Peyer's patch (tissue), 4 donors: Measurements from ENCODE around the gene SH3PXD2B.

Experiments
- POLR2A ChIP-seq, 2 donors: fragments of 450-650 bp; IDR thresholded peaks; one replicate each; pipeline ENCODE4 v1.5.1; 2017; ENCODE audit warnings: antibody characterized with exemption in 2 of 2, mild to moderate bottlenecking in 2 of 2, moderate library complexity in 2 of 2
- TF ChIP-seq, protein P1 (sequence below), 6 experiments: fragments of 450-650 bp in 4 of 6; fragments of 200-600 bp in 2 of 6; sonication (generic) in 1 of 6; IDR thresholded peaks; one replicate each; pipeline ENCODE4 v1.5.1; 2017 to 2019; ENCODE audit warnings: antibody characterized with exemption in 6 of 6, mild to moderate bottlenecking in 3 of 6, moderate library complexity in 1 of 6

DNA sequence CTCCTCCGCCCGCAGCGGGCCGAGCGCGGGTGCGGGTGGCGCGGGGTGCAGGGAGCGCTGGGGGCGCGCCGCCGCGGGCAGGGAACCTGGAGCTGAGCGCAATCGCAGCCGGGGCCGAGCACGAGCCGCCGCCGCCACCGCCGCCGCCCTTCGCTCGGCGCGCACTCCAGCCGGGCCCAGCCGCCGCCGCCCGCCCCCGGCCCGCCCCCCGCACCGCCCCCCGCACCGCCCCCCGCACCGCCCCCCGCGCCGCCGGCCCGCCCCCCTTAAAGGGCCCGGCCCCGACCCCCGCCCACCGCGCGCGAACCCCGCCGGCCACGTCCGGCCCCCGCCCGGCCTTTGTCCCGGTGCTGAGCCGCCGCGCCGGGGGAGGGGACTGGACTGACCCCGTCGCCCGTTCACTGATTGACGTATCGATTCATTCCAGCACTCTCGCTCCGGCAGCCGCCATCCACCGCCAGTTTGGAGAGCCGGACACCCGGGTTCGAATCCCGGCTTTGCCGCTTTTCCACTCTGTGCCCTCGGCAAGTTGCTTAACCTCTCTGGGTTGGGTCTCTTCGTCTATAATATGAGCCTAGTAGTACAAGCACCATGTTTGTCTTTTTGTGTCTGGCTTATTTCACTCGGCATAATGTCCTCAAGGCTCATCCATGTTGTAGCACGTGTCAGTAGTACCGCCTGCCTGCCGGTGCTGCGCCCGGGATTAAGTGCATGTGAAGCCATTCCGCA lies at the start of gene SH3PXD2B:
- no peak for TF ChIP-seq POLR2A (IDR thresholded peaks at IDR 0.05)
- TF ChIP-seq, protein P1, sequence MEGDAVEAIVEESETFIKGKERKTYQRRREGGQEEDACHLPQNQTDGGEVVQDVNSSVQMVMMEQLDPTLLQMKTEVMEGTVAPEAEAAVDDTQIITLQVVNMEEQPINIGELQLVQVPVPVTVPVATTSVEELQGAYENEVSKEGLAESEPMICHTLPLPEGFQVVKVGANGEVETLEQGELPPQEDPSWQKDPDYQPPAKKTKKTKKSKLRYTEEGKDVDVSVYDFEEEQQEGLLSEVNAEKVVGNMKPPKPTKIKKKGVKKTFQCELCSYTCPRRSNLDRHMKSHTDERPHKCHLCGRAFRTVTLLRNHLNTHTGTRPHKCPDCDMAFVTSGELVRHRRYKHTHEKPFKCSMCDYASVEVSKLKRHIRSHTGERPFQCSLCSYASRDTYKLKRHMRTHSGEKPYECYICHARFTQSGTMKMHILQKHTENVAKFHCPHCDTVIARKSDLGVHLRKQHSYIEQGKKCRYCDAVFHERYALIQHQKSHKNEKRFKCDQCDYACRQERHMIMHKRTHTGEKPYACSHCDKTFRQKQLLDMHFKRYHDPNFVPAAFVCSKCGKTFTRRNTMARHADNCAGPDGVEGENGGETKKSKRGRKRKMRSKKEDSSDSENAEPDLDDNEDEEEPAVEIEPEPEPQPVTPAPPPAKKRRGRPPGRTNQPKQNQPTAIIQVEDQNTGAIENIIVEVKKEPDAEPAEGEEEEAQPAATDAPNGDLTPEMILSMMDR (IDR thresholded peaks at IDR 0.05), result no peak
